ENCODE measurements around the gene AIMP1.
"Not testable (repeated sequence)": the region's sequence is repeated elsewhere in the genome, so short reads cannot be mapped to it uniquely, and the experiment has no call there.

AIMP1 gene

GRCh38 chr4:106385853-106386393 is 69.6 kb downstream of the AIMP1 start:
- no peak overlapping the region for H3K27ac ChIP-seq (ENCODE audit: low read depth in 2 of 2, low read length in 2 of 2)
- no peak overlapping the region for H3K4me3 ChIP-seq (ENCODE audit: low read length in 2 of 2)
- no peaks in the 10 kb centered on the region for H3K36me3 ChIP-seq (ENCODE audit: control insufficient read depth in 2 of 2, insufficient read depth in 2 of 2, low read length in 2 of 2)
- no peak overlapping the region for H3K9ac ChIP-seq (ENCODE audit: low read depth in 1 of 2, low read length in 2 of 2)
- H3K27me3 ChIP-seq (ENCODE audit: control insufficient read depth in 2 of 2, insufficient read depth in 2 of 2, low read length in 2 of 2), result no peaks in the 10 kb centered on the region
- H3K4me1 ChIP-seq (ENCODE audit: control insufficient read depth in 2 of 2, insufficient read depth in 2 of 2, low read length in 2 of 2), result no peaks in the 10 kb centered on the region
- no peaks in the 10 kb centered on the region for H3K9me3 ChIP-seq (ENCODE audit: control insufficient read depth in 2 of 2, low read length in 2 of 2)

DNA sequence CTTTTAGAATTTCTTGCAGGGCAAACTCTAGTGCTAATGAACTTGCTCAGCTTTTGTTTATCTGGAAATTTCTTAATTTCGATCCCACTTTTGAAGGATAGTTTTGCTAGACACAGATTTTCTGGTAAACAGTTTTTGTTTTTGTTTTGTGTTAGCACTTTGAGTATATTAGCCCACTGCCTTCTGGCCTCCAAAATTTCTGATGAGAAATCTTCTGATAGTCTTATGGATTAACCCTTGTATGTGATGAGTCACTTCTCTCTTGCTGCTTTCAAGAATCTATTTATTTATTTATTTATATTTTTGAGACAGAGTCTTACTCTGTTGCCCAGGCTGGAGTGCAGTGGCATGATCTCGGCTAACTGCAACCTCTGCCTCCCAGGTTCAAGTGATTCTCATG is 79.2 kb downstream of the AIMP1 start:
- no peak overlapping the region for H3K27ac ChIP-seq (ENCODE audit: low read depth in 2 of 2, low read length in 2 of 2)
- H3K9me3 ChIP-seq (ENCODE audit: control insufficient read depth in 2 of 2, low read length in 2 of 2), result no peaks in the 10 kb centered on the region
- H3K4me3 ChIP-seq (ENCODE audit: low read length in 2 of 2), result no peak overlapping the region
- no peaks in the 10 kb centered on the region for H3K27me3 ChIP-seq (ENCODE audit: control insufficient read depth in 2 of 2, insufficient read depth in 2 of 2, low read length in 2 of 2)
- H3K9ac ChIP-seq (ENCODE audit: low read depth in 1 of 2, low read length in 2 of 2), result no peak overlapping the region
- H3K4me1 ChIP-seq (ENCODE audit: control insufficient read depth in 2 of 2, insufficient read depth in 2 of 2, low read length in 2 of 2), result no peaks in the 10 kb centered on the region
- H3K36me3 ChIP-seq (ENCODE audit: control insufficient read depth in 2 of 2, insufficient read depth in 2 of 2, low read length in 2 of 2), result no peaks in the 10 kb centered on the region

- not testable (repeated sequence) for H3K4me3 ChIP-seq (ENCODE audit: low read length in 2 of 2); H3K9ac ChIP-seq (ENCODE audit: low read depth in 1 of 2, low read length in 2 of 2); H3K4me1 ChIP-seq (ENCODE audit: control insufficient read depth in 2 of 2, insufficient read depth in 2 of 2, low read length in 2 of 2); H3K9me3 ChIP-seq (ENCODE audit: control insufficient read depth in 2 of 2, low read length in 2 of 2); H3K27me3 ChIP-seq (ENCODE audit: control insufficient read depth in 2 of 2, insufficient read depth in 2 of 2, low read length in 2 of 2); H3K36me3 ChIP-seq (ENCODE audit: control insufficient read depth in 2 of 2, insufficient read depth in 2 of 2, low read length in 2 of 2); H3K27ac ChIP-seq (ENCODE audit: low read depth in 2 of 2, low read length in 2 of 2)
These were observed 82.5 kb downstream of the AIMP1 start for GRCh38 chr4:106398898-106399297.

All from mucosa of rectum (tissue), 2 donors.